ENCODE data around the gene RAB40A. TPM values are rescaled to one million over a fixed set of nuclear protein-coding genes. Genes with fewer than 3 reads are reported as not detected.

RAB40A gene
- total and polyA plus RNA-seq, 2 donors (not counting 1 experiment from before 2014, with no cell fraction given): 0.15 to 0.67 TPM

DNA sequence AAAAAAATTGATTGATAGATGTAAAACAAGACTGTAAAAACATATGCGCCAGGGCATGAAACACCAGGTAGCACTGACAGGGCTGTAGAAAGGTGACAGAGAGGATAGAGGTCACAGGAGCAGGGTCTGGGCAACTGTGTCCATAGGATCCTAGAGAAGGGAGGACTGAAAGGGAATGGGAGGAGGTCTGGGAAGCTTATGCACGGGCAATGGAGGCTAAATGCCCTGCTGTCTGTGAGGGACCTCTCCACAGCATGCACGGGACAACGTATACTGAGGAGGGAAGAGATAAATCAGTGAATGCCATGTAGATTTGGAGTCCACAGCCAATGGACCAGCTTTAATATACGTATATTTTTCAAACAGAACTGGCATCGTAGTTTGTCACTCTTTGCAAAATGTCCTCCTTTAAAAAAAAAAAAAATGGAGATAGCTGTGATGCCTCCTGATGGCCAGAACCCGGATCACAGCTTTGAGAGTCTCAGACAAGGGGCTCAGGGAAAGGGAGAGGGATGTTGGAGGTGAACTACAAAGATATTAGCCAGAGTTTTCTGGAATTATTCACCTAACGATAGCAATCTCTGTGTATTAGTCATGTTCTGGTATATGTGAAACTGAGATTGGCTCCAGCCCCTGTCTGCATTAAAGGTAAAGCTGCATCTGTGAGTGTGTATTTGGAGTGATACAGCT lies 16.0 kb downstream of the RAB40A start:
- CTCF ChIA-PET: no interaction called here
- no peak overlapping the region for H2AFZ ChIP-seq (ENCODE audit: insufficient read depth, low read depth, low read length, poor library complexity, severe bottlenecking)
- no peaks in the 10 kb centered on the region for H3K9me3 ChIP-seq (ENCODE audit: control extremely low read depth in 1 of 3, control insufficient read depth in 2 of 3, insufficient read depth in 1 of 3, low read length in 2 of 3)
- WGBS (ENCODE audit: insufficient coverage): no CpG with 5 or more reads among the region's 8 CpGs
- H4K20me1 ChIP-seq (ENCODE audit: control insufficient read depth, insufficient read depth, low read length, poor library complexity, severe bottlenecking): no peaks in the 10 kb centered on the region
- no peaks in the 10 kb centered on the region for H3K79me2 ChIP-seq (ENCODE audit: control insufficient read depth, insufficient read depth, low read length)
- H3K27ac ChIP-seq (ENCODE audit: low read length in 2 of 2): no peak overlapping the region
- H3K4me1 ChIP-seq (ENCODE audit: control insufficient read depth in 2 of 2, insufficient read depth in 2 of 2, low read length in 2 of 2): no peaks in the 10 kb centered on the region
- H3K27ac Mint-ChIP-seq: no peak overlapping the region
- no peak overlapping the region for H3K4me2 ChIP-seq (replicated peaks; ENCODE audit: low read depth, low read length, poor library complexity, severe bottlenecking)
- H3K9me3 Mint-ChIP-seq (ENCODE audit: insufficient read depth): no peaks in the 10 kb centered on the region
- no peaks in the 10 kb centered on the region for H3K4me1 Mint-ChIP-seq
- POLR2A ChIA-PET: no interaction called here
- H3K27me3 Mint-ChIP-seq: no peaks in the 10 kb centered on the region
- H3K27me3 ChIP-seq (replicated peaks in 1 of 4; ENCODE audit: control extremely low read depth in 1 of 4, control insufficient read depth in 3 of 4, insufficient read depth in 4 of 4, low read length in 3 of 4): no peaks in the 10 kb centered on the region
- no peak overlapping the region for H3K4me3 ChIP-seq (ENCODE audit: control extremely low read depth in 1 of 5, extremely low read depth in 1 of 5, insufficient read depth in 1 of 5, low read depth in 2 of 5, low read length in 4 of 5)
- TF ChIP-seq EZH2 (IDR thresholded peaks at IDR 0.05; ENCODE audit: borderline replicate concordance, insufficient read depth, low read depth, low read length, poor library complexity, severe bottlenecking): no peak
- TF ChIP-seq, protein P1, sequence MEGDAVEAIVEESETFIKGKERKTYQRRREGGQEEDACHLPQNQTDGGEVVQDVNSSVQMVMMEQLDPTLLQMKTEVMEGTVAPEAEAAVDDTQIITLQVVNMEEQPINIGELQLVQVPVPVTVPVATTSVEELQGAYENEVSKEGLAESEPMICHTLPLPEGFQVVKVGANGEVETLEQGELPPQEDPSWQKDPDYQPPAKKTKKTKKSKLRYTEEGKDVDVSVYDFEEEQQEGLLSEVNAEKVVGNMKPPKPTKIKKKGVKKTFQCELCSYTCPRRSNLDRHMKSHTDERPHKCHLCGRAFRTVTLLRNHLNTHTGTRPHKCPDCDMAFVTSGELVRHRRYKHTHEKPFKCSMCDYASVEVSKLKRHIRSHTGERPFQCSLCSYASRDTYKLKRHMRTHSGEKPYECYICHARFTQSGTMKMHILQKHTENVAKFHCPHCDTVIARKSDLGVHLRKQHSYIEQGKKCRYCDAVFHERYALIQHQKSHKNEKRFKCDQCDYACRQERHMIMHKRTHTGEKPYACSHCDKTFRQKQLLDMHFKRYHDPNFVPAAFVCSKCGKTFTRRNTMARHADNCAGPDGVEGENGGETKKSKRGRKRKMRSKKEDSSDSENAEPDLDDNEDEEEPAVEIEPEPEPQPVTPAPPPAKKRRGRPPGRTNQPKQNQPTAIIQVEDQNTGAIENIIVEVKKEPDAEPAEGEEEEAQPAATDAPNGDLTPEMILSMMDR (IDR thresholded peaks at IDR 0.05): no peak
- no peak overlapping the region for H3K9ac ChIP-seq (ENCODE audit: low read length)
- intact Hi-C loops (cut with micrococcal nuclease): no loop called here
- H3K4me3 Mint-ChIP-seq: no peak overlapping the region
- no peaks in the 10 kb centered on the region for H3K36me3 ChIP-seq (replicated peaks in 1 of 2; ENCODE audit: control extremely low read depth in 1 of 2, control insufficient read depth in 1 of 2, extremely low read depth in 1 of 2, insufficient read depth in 2 of 2, low read length in 1 of 2)
- ATAC-seq (ENCODE audit: low read depth) (no peak), DNase-seq (no peak)

DNA sequence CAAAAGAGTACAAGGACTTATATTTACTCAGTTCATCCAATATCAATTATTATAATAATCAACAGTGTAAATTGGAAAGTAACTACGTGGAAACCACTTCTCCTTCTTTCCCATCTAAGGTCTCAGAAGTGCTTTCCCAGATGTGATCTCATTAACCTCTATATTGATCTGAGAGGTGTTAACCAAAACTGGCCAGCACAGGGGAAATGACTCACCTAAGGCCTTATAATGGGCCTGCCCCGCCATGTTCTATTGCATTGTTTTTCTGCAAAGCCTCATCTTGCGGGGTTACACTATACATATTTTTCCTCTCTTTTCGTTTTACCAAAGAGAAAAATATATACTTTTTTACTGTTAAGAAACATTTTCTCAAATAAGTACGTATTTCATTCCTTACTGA lies 20.5 kb downstream of the RAB40A start:
- no peak overlapping the region for H3K27ac ChIP-seq (ENCODE audit: low read length in 2 of 2)
- CTCF ChIA-PET: no interaction called here
- POLR2A ChIA-PET: no interaction called here
- no peak overlapping the region for H3K4me2 ChIP-seq (replicated peaks; ENCODE audit: low read depth, low read length, poor library complexity, severe bottlenecking)
- Mint-ChIP-seq H3K27ac (no peak overlapping the region), H3K4me1 (peaks cover 4% of the 10 kb centered on the region), H3K27me3 (no peaks in the 10 kb centered on the region), H3K4me3 (no peak overlapping the region), H3K9me3 (ENCODE audit: insufficient read depth) (no peaks in the 10 kb centered on the region)
- H3K36me3 ChIP-seq (replicated peaks in 1 of 2; ENCODE audit: control extremely low read depth in 1 of 2, control insufficient read depth in 1 of 2, extremely low read depth in 1 of 2, insufficient read depth in 2 of 2, low read length in 1 of 2): no peaks in the 10 kb centered on the region
- no peak overlapping the region for H3K9ac ChIP-seq (ENCODE audit: low read length)
- H3K9me3 ChIP-seq (ENCODE audit: control extremely low read depth in 1 of 3, control insufficient read depth in 2 of 3, insufficient read depth in 1 of 3, low read length in 2 of 3): no peaks in the 10 kb centered on the region
- H3K79me2 ChIP-seq (ENCODE audit: control insufficient read depth, insufficient read depth, low read length): no peaks in the 10 kb centered on the region
- no peaks in the 10 kb centered on the region for H3K4me1 ChIP-seq (ENCODE audit: control insufficient read depth in 2 of 2, insufficient read depth in 2 of 2, low read length in 2 of 2)
- H4K20me1 ChIP-seq (ENCODE audit: control insufficient read depth, insufficient read depth, low read length, poor library complexity, severe bottlenecking): no peaks in the 10 kb centered on the region
- no peak overlapping the region for H3K4me3 ChIP-seq (ENCODE audit: control extremely low read depth in 1 of 5, extremely low read depth in 1 of 5, insufficient read depth in 1 of 5, low read depth in 2 of 5, low read length in 4 of 5)
- TF ChIP-seq, protein P1 (IDR thresholded peaks at IDR 0.05): no peak
- TF ChIP-seq EZH2 (IDR thresholded peaks at IDR 0.05; ENCODE audit: borderline replicate concordance, insufficient read depth, low read depth, low read length, poor library complexity, severe bottlenecking): no peak
- no CpG with 5 or more reads among the region's 5 CpGs for WGBS (ENCODE audit: insufficient coverage)
- H3K27me3 ChIP-seq (replicated peaks in 1 of 4; ENCODE audit: control extremely low read depth in 1 of 4, control insufficient read depth in 3 of 4, insufficient read depth in 4 of 4, low read length in 3 of 4): peaks cover 0 to 6% (median 0%) of the 10 kb centered on the region in 4 experiments
- no peak overlapping the region for H2AFZ ChIP-seq (ENCODE audit: insufficient read depth, low read depth, low read length, poor library complexity, severe bottlenecking)
- intact Hi-C loops (cut with micrococcal nuclease): no loop called here
- no peak for ATAC-seq (ENCODE audit: low read depth)
- DNase-seq: no peak
